Measurements from ENCODE around the gene NEUROG1. TPM values are rescaled to one million over a fixed set of nuclear protein-coding genes. Genes with fewer than 3 reads are reported as not detected.
A peak's percentile ranks its signal among the peaks of the same experiment; 100 is the strongest.

Gene NEUROG1
- total RNA-seq, 3 donors from 2014 or later (not counting 1 experiment from before 2014, with no cell fraction given) = not detected

- Mint-ChIP-seq H3K9me3 (no peaks in the 10 kb centered on the region), H3K36me3 (no peaks in the 10 kb centered on the region), H3K27ac (no peak overlapping the region), H3K4me3 (no peak overlapping the region), H3K27me3 (ENCODE audit: low read depth in 2 of 2) (no peaks in the 10 kb centered on the region), H3K4me1 (peaks cover 0 to 5% of the 10 kb centered on the region in 2 donors)
- TF ChIP-seq CTCF (IDR thresholded peaks at IDR 0.05) = no peak
- intact Hi-C loops (cut with micrococcal nuclease) = loop anchor here (5.0 kb wide), 1 partner anchor 99 kb away; no protein-coding TSS in a partner anchor
- Histone ChIP-seq H3K27ac (ENCODE audit: low read length) (no peak overlapping the region), H3K9me3 (ENCODE audit: control insufficient read depth, insufficient read depth, low read length) (no peaks in the 10 kb centered on the region), H3K4me3 (ENCODE audit: low read length) (no peak overlapping the region), H3K36me3 (ENCODE audit: control insufficient read depth, insufficient read depth, low read length) (no peaks in the 10 kb centered on the region), H3K4me1 (ENCODE audit: control insufficient read depth, insufficient read depth, low read length) (no peaks in the 10 kb centered on the region), H3K27me3 (ENCODE audit: control insufficient read depth, insufficient read depth, low read length) (no peaks in the 10 kb centered on the region)
- WGBS (ENCODE audit: insufficient coverage) = 88% methylated on average over 15 of the region's 16 CpGs
- DNase-seq = no peak
- ATAC-seq = no peak
Observed at GRCh38 chr5:135566422-135567400, 30.9 kb upstream of the NEUROG1 start.

DNA sequence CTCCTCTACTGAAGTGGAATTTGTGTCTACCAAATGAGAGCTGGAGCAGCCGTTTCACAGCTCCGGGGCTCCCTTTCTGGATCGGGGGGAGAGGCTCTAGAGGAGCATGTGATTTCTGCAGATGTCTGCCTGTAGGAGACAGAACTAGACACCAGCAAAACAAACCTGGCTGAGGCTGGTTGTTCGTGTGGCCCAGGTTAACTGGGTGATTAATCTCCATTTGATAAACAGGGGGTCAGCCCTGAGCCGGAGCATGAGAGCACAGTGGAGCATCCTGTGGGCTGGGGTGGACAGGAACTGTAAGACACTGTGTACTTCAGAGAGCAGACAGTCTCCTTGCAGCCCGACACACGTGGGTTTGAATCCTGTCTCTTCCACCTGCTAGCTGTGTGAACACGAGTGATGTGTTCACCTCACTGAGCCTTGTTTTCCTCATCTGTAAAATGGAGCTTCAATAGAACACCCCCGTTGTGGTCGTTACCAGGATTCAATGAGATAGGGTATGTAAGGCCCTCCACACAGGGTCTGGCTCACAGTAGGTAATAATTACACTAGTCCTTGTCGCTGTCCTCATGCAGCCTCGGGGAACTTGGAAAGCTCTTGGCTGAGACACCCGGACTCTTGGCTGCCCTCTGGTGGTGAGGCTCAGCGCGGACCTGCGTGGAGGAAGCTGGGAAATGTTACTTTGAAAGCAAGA, 30.1 kb upstream of the NEUROG1 start:
- Histone ChIP-seq H3K27me3 (ENCODE audit: control insufficient read depth, insufficient read depth, low read length) (no peaks in the 10 kb centered on the region), H3K36me3 (ENCODE audit: control insufficient read depth, insufficient read depth, low read length) (no peaks in the 10 kb centered on the region), H3K27ac (ENCODE audit: low read length) (no peak overlapping the region), H3K4me1 (ENCODE audit: control insufficient read depth, insufficient read depth, low read length) (peaks cover 2% of the 10 kb centered on the region), H3K9me3 (ENCODE audit: control insufficient read depth, insufficient read depth, low read length) (no peaks in the 10 kb centered on the region), H3K4me3 (ENCODE audit: low read length) (no peak overlapping the region)
- WGBS (ENCODE audit: insufficient coverage) = 36% methylated on average over 16 of the region's 16 CpGs
- peaks cover 3 to 6% of the 10 kb centered on the region in 2 donors for H3K4me1 Mint-ChIP-seq
- H3K9me3 Mint-ChIP-seq = no peaks in the 10 kb centered on the region
- intact Hi-C loops (cut with micrococcal nuclease) = loop anchor here (5.0 kb wide), 1 partner anchor 99 kb away; no protein-coding TSS in a partner anchor
- H3K36me3 Mint-ChIP-seq = no peaks in the 10 kb centered on the region
- ATAC-seq (peak; percentile 62 to 85 (median 65)), DNase-seq (peak; percentile 63 to 73)
- peak; percentile 76 for TF ChIP-seq CTCF (IDR thresholded peaks at IDR 0.05)
- peaks cover 0 to 2% of the 10 kb centered on the region in 2 donors for H3K27me3 Mint-ChIP-seq (ENCODE audit: low read depth in 2 of 2)
- H3K27ac Mint-ChIP-seq = no peak overlapping the region
- no peak overlapping the region for H3K4me3 Mint-ChIP-seq

DNA sequence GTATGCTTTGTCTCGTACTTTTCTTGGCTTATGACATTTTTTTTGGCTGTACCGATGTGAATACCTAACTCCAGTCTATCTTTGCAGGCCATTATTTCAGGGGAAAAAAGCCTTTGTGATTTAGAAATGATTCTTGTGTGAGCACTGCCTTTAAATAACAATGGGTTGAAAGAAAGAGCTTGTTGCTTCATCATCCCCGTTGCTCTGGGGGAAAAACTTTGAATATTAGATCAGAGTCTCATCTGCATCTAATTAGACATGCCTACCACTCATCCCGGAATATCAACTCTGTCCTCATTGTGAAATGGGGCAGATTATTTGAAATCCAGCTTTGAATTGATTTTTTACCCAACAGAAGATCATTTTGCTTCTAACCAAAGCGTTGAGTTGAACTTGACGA, 29.5 kb upstream of the NEUROG1 start:
- Mint-ChIP-seq H3K4me1 (peaks cover 7 to 10% of the 10 kb centered on the region in 2 donors), H3K4me3 (no peak overlapping the region), H3K36me3 (no peaks in the 10 kb centered on the region), H3K27ac (no peak overlapping the region), H3K9me3 (no peaks in the 10 kb centered on the region), H3K27me3 (ENCODE audit: low read depth in 2 of 2) (peaks cover 2 to 8% of the 10 kb centered on the region in 2 donors)
- intact Hi-C loops (cut with micrococcal nuclease) = loop anchor here (5.0 kb wide), 1 partner anchor 98 kb away; no protein-coding TSS in a partner anchor
- no peak for DNase-seq
- 67% methylated on average over 6 of the region's 6 CpGs for WGBS (ENCODE audit: insufficient coverage)
- Histone ChIP-seq H3K36me3 (ENCODE audit: control insufficient read depth, insufficient read depth, low read length) (no peaks in the 10 kb centered on the region), H3K27me3 (ENCODE audit: control insufficient read depth, insufficient read depth, low read length) (no peaks in the 10 kb centered on the region), H3K4me3 (ENCODE audit: low read length) (no peak overlapping the region), H3K27ac (ENCODE audit: low read length) (no peak overlapping the region), H3K9me3 (ENCODE audit: control insufficient read depth, insufficient read depth, low read length) (no peaks in the 10 kb centered on the region), H3K4me1 (ENCODE audit: control insufficient read depth, insufficient read depth, low read length) (peaks cover 4% of the 10 kb centered on the region)
- TF ChIP-seq CTCF (IDR thresholded peaks at IDR 0.05) = no peak
- no peak for ATAC-seq

Measured in natural killer cell (primary cell).